DND-41 (cell line): ENCODE data around the gene ITIH1.
"Not testable (repeated sequence)": the region's sequence is repeated elsewhere in the genome, so short reads cannot be mapped to it uniquely, and the experiment has no call there.

Source experiments
- ATAC-seq: fragments of 200-7000 bp; cut with Tn5 transposase; 3 replicates; pipeline ENCODE4 v1.9.1; 2021; ENCODE audit warnings: low read depth; ENCODE audit not compliant: insufficient read depth
- DNase-seq: peaks from one replicate; pipeline ENCODE4 v3.0.0-alpha.2; 2020
- H2AFZ ChIP-seq: 2 replicates; pipeline ENCODE4 v1.6.0; 2012; ENCODE audit warnings: low read depth, low read length
- H3K27ac ChIP-seq: 2 replicates; pipeline ENCODE4 v1.5.1; 2012; ENCODE audit warnings: low read length, inconsistent platforms
- H3K27me3 ChIP-seq: fragments of 200-600 bp; sonication (generic); 2 replicates; pipeline ENCODE4 v1.6.0; 2012; ENCODE audit warnings: low read length, mild to moderate bottlenecking, inconsistent platforms; ENCODE audit not compliant: insufficient read depth, poor library complexity
- H3K36me3 ChIP-seq: 2 replicates; pipeline ENCODE4 v1.5.1; 2012; ENCODE audit warnings: low read length, inconsistent platforms; ENCODE audit not compliant: insufficient read depth
- H3K4me1 ChIP-seq: 2 replicates; pipeline ENCODE4 v1.5.1; 2012; ENCODE audit warnings: mild to moderate bottlenecking, low read length; ENCODE audit not compliant: insufficient read depth
- H3K4me2 ChIP-seq: 2 replicates; pipeline ENCODE4 v1.6.0; 2012; ENCODE audit warnings: mild to moderate bottlenecking, moderate library complexity, low read length, inconsistent platforms; ENCODE audit not compliant: insufficient read depth
- H3K4me3 ChIP-seq, 2 experiments: fragments of 200-600 bp in 1 of 2; shearing (Covaris generic) in 1 of 2; 2 replicates each; pipeline ENCODE4 v1.5.1; 2012 to 2016; ENCODE audit warnings: inconsistent platforms in 2 of 2, low read length in 2 of 2, mild to moderate bottlenecking in 2 of 2, low read depth in 1 of 2, moderate library complexity in 1 of 2
- H3K79me2 ChIP-seq: 2 replicates; pipeline ENCODE4 v1.6.0; 2012; ENCODE audit warnings: low read length, inconsistent platforms; ENCODE audit not compliant: insufficient read depth
- H3K9ac ChIP-seq: 2 replicates; pipeline ENCODE4 v1.6.0; 2012; ENCODE audit warnings: low read depth, mild to moderate bottlenecking, inconsistent platforms, low read length, moderate library complexity
- H3K9me3 ChIP-seq: 2 replicates; pipeline ENCODE4 v1.5.1; 2012; ENCODE audit warnings: low read length, moderate library complexity, mild to moderate bottlenecking, inconsistent platforms; ENCODE audit not compliant: insufficient read depth, severe bottlenecking
- H4K20me1 ChIP-seq: 2 replicates; pipeline ENCODE4 v1.6.0; 2012; ENCODE audit warnings: low read length; ENCODE audit not compliant: insufficient read depth
- CTCF ChIP-seq: IDR thresholded peaks from 2 replicates; pipeline ENCODE4 v1.5.1; 2012; ENCODE audit warnings: borderline replicate concordance, low read length, moderate library complexity, mild to moderate bottlenecking; ENCODE audit not compliant: poor library complexity, severe bottlenecking; ENCODE audit errors: extremely low read depth
- EZH2 ChIP-seq: IDR thresholded peaks from 3 replicates; pipeline ENCODE4 v1.6.1; 2012; ENCODE audit warnings: borderline replicate concordance, low read depth, mild to moderate bottlenecking, moderate library complexity, low read length, inconsistent platforms; ENCODE audit not compliant: severe bottlenecking

The ITIH1 gene

GRCh38 chr3:52777127-52777958, at the start of gene ITIH1:
Gene ITIH1, plus strand, starts transcription at chr3:52777599. Its CDS starts 17 bp downstream, at chr3:52777616.
- Histone ChIP-seq H3K9me3 (no peaks in the 10 kb centered on the region), H2AFZ (no peak within 1 kb of the TSS), H3K27me3 (peaks cover 6% of the 10 kb centered on the region), H3K36me3 (no peaks in the 10 kb centered on the region), H3K79me2 (no peaks in the 10 kb centered on the region), H3K27ac (no peak within 1 kb of the TSS), H3K4me3 (no peak within 1 kb of the TSS), H3K4me1 (no peaks in the 10 kb centered on the region), H3K9ac (no peak within 1 kb of the TSS), H4K20me1 (no peaks in the 10 kb centered on the region), H3K4me2 (no peak within 1 kb of the TSS)
- no peak for DNase-seq
- TF ChIP-seq CTCF (no peak), EZH2 (no peak)
- no peak for ATAC-seq

- H3K79me2 ChIP-seq, H4K20me1 ChIP-seq, H3K9ac ChIP-seq, H3K27me3 ChIP-seq, H3K4me3 ChIP-seq, ATAC-seq, H3K4me2 ChIP-seq, H3K4me1 ChIP-seq, H3K27ac ChIP-seq, H3K9me3 ChIP-seq, H2AFZ ChIP-seq: not testable (repeated sequence)
- peaks cover 42% of the 10 kb centered on the region for H3K36me3 ChIP-seq
- DNase-seq: peak; percentile 30
Measured at GRCh38 chr3:52728753-52729152, 48.6 kb upstream of the ITIH1 start.

GRCh38 chr3:52730681-52731080, 46.7 kb upstream of the ITIH1 start:
- no peak for ATAC-seq

More at GRCh38 chr3:52730681-52731080, 46.7 kb upstream of the ITIH1 start:
- H3K27ac ChIP-seq: no peak overlapping the region
- no peak overlapping the region for H3K4me2 ChIP-seq
- no peak for DNase-seq
- H4K20me1 ChIP-seq: no peaks in the 10 kb centered on the region
- no peak overlapping the region for H3K4me3 ChIP-seq
- TF ChIP-seq CTCF (no peak), EZH2 (no peak)
- no peak overlapping the region for H2AFZ ChIP-seq
- no peaks in the 10 kb centered on the region for H3K79me2 ChIP-seq
- H3K27me3 ChIP-seq: no peaks in the 10 kb centered on the region
- peaks cover 3% of the 10 kb centered on the region for H3K9me3 ChIP-seq
- no peak overlapping the region for H3K9ac ChIP-seq
- H3K4me1 ChIP-seq: no peaks in the 10 kb centered on the region
- H3K36me3 ChIP-seq: peaks cover 53% of the 10 kb centered on the region
